Sigmoid colon (tissue), 4 donors: ENCODE measurements around the gene CEP44.

Experiments
- POLR2A ChIP-seq, 2 donors: fragments of 450-650 bp; IDR thresholded peaks; one replicate each; pipeline ENCODE4 v1.6.1; 2016; ENCODE audit warnings: antibody characterized with exemption in 2 of 2, mild to moderate bottlenecking in 2 of 2, moderate library complexity in 2 of 2
- POLR2AphosphoS5 ChIP-seq, 4 donors: sonication (generic); formaldehyde crosslinking; IDR thresholded peaks; one replicate each; pipeline ENCODE4 v1.6.1; 2017; ENCODE audit warnings: antibody characterized with exemption in 4 of 4
- TF ChIP-seq, protein P1 (sequence below), 4 experiments: fragments of 450-650 bp in 3 of 4; fragments of 200-600 bp in 1 of 4; IDR thresholded peaks; one replicate each; pipeline ENCODE4 v1.5.1; 2016 to 2019; ENCODE audit warnings: antibody characterized with exemption in 4 of 4, mild to moderate bottlenecking in 3 of 4, moderate library complexity in 2 of 4

DNA sequence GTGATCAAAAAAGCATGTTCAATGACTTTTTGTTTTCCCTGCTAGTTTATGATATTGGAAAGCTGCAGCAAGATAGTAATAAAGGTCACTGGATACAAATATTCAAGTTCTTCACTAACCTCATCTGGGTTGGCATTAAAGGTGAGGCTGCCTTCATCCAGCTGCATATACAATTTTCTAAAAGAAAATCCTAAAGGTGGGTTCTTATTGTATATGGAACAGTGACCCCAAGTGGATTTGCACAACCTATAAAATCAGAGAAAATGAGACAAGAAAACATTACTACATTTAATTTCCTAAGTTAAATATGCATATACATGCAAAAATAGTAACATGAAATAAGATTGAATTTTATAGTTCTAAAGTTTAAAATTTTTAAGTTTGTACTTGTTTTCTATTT, 24.1 kb upstream of the CEP44 start:
- TF ChIP-seq, protein P1, sequence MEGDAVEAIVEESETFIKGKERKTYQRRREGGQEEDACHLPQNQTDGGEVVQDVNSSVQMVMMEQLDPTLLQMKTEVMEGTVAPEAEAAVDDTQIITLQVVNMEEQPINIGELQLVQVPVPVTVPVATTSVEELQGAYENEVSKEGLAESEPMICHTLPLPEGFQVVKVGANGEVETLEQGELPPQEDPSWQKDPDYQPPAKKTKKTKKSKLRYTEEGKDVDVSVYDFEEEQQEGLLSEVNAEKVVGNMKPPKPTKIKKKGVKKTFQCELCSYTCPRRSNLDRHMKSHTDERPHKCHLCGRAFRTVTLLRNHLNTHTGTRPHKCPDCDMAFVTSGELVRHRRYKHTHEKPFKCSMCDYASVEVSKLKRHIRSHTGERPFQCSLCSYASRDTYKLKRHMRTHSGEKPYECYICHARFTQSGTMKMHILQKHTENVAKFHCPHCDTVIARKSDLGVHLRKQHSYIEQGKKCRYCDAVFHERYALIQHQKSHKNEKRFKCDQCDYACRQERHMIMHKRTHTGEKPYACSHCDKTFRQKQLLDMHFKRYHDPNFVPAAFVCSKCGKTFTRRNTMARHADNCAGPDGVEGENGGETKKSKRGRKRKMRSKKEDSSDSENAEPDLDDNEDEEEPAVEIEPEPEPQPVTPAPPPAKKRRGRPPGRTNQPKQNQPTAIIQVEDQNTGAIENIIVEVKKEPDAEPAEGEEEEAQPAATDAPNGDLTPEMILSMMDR (IDR thresholded peaks at IDR 0.05) = no peak
- TF ChIP-seq POLR2A (IDR thresholded peaks at IDR 0.05) (no peak), POLR2AphosphoS5 (IDR thresholded peaks at IDR 0.05) (no peak)
